ENCODE results near the gene XIRP2.

Gene XIRP2

GRCh38 chr2:167275046-167275445, 386.8 kb downstream of the XIRP2 start:
- DNase-seq (ENCODE audit: insufficient read length): no peak
- no peak for TF ChIP-seq POLR2AphosphoS5 (IDR thresholded peaks at IDR 0.05; ENCODE audit: low read depth, low read length)
- TF ChIP-seq POLR2A (IDR thresholded peaks at IDR 0.05; ENCODE audit: low read depth, low read length): no peak
- no peak for TF ChIP-seq TAF1 (IDR thresholded peaks at IDR 0.05; ENCODE audit: borderline replicate concordance, low read depth, low read length)
- no peak for FAIRE-seq

GRCh38 chr2:167279810-167280209, 391.5 kb downstream of the XIRP2 start:
- DNase-seq (ENCODE audit: insufficient read length) (no peak), FAIRE-seq (no peak)
- TF ChIP-seq POLR2A (IDR thresholded peaks at IDR 0.05; ENCODE audit: low read depth, low read length): no peak
- TF ChIP-seq POLR2AphosphoS5 (IDR thresholded peaks at IDR 0.05; ENCODE audit: low read depth, low read length): no peak
- TF ChIP-seq TAF1 (IDR thresholded peaks at IDR 0.05; ENCODE audit: borderline replicate concordance, low read depth, low read length): no peak

- no peak for TF ChIP-seq POLR2A (IDR thresholded peaks at IDR 0.05; ENCODE audit: low read depth, low read length)
- no peak for TF ChIP-seq POLR2AphosphoS5 (IDR thresholded peaks at IDR 0.05; ENCODE audit: low read depth, low read length)
- TF ChIP-seq TAF1 (IDR thresholded peaks at IDR 0.05; ENCODE audit: borderline replicate concordance, low read depth, low read length): no peak
- DNase-seq (ENCODE audit: insufficient read length): no peak
- FAIRE-seq: no peak
Observed at GRCh38 chr2:167287212-167287611, 398.9 kb downstream of the XIRP2 start.

DNA sequence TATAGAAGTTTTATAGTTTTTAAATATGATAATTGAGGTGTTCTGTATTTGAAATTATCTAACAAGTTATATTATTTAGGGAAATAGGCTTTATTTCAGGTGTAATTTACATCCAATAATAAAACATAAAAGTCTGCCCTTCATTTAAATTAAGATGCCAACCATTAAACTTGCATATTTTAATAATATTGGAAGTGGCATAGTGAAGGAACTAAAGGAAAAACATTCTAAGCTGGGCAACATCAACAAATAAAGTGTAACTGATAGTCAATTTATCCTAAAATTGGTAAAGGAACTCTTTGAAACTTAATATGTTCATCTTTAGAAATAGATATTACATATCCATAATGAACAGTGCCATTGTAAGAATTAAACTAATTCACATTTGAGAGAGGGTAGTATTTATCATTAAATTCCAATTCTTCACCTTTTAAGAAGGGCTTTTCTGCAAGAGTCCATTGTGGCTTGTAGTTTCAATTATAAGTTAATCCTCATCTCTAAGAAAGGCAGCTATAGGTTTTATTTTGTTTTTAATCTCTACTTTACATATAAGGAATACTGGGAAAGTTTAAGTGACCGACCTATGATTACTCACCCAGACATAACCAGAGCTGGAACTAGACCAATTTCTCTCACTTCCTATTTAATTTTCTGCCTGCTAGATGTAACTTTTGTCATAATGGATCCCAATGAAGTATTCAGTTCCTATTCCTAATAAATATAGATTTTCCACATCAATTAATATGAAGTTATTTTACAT, 401.6 kb downstream of the XIRP2 start:
- FAIRE-seq (no peak), DNase-seq (ENCODE audit: insufficient read length) (no peak)
- TF ChIP-seq TAF1 (IDR thresholded peaks at IDR 0.05; ENCODE audit: borderline replicate concordance, low read depth, low read length) (no peak), POLR2A (IDR thresholded peaks at IDR 0.05; ENCODE audit: low read depth, low read length) (no peak), POLR2AphosphoS5 (IDR thresholded peaks at IDR 0.05; ENCODE audit: low read depth, low read length) (no peak)

DNA sequence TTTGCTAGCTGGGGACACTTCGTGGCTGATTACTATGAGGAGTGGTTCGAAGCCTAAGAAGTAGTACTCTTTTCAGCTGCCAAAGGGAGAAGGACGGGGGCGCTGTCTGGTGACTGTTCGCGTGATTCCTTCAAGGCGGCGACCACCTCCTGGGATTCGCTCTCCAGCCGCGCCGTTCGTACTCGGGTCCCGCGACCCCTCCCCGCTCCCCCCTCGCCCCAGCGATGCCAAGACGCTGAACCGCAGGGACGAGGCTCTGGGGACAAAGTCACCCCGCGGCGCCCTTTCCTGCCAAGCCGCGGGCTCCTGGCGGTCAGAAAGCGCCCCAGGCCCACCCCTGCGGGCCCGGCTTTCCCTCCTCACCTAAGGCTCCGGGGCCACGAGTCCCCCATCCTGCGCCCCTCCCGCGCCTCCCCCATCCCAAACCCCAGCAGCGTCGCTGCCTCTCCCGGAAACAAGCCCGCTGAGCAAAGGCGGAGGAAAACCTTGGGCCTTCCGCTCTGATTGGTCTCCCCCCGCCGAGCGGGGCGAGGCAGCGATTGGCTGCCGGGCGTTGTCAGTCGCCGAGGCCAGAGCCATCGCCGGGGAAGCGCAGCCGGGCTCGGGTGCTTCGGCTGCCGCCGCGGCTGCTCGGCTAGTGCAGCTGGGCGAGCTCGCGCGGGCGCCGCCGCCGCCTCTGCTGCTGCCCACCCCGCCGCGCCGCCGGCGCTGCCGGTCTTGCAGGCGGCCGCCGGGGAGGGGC, 404.3 kb downstream of the XIRP2 start, which contains the start of gene B3GALT1:
B3GALT1 (plus strand) TSS at position 572 of the 742 bp plus-strand sequence.
- peak; percentile 81 for DNase-seq (ENCODE audit: insufficient read length)
- TF ChIP-seq POLR2AphosphoS5 (IDR thresholded peaks at IDR 0.05; ENCODE audit: low read depth, low read length): no peak
- no peak for TF ChIP-seq TAF1 (IDR thresholded peaks at IDR 0.05; ENCODE audit: borderline replicate concordance, low read depth, low read length)
- TF ChIP-seq POLR2A (IDR thresholded peaks at IDR 0.05; ENCODE audit: low read depth, low read length): no peak
- peak; percentile 90 for FAIRE-seq

- DNase-seq (ENCODE audit: insufficient read length) (peak; percentile 5), FAIRE-seq (no peak)
- no peak for TF ChIP-seq POLR2AphosphoS5 (IDR thresholded peaks at IDR 0.05; ENCODE audit: low read depth, low read length)
- TF ChIP-seq POLR2A (IDR thresholded peaks at IDR 0.05; ENCODE audit: low read depth, low read length): no peak
- TF ChIP-seq TAF1 (IDR thresholded peaks at IDR 0.05; ENCODE audit: borderline replicate concordance, low read depth, low read length): no peak
Observed at GRCh38 chr2:167293172-167293781, 405.0 kb downstream of the XIRP2 start.

DNA sequence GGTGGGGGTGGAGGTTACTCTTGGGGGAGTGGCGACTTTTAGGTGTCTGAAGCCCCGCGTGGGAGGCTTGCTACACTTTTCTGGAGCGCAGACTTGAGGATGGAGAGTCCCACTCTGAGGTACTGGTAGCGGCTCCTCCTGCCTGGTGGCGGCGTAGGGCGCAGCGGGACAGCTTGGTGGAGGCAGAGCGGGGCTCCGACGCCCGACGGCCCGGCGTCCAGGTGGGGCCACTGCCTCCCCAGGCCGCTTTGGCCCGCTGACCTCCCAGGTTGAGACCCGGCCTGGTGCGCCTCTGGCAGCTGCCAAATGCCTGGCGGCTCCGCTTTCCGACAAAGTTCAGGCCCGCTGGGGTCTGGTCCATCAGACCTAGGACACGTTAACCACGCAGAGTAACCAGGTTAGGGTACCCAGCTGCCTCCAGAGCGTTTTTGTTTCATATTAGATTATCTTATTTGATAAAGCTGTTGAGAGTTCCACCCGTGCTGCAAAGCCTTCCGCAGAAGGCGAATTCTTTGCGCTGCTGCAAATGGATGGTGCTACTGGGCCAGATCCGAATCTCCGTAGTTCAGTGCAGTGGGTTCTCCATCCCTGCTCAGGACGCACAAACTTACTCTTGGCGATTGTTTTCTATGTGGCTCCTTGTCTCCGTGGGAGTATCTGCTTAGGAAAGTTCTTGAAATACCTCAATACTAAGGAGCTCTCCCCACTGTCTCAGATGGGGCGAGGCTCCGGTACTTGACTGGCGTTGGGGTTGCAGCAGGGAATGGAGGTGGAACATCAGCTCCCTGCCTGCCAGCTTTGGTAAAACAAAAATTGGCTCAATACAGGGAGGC, 405.9 kb downstream of the XIRP2 start:
- DNase-seq (ENCODE audit: insufficient read length) (no peak), FAIRE-seq (no peak)
- TF ChIP-seq POLR2AphosphoS5 (IDR thresholded peaks at IDR 0.05; ENCODE audit: low read depth, low read length): no peak
- TF ChIP-seq TAF1 (IDR thresholded peaks at IDR 0.05; ENCODE audit: borderline replicate concordance, low read depth, low read length): no peak
- no peak for TF ChIP-seq POLR2A (IDR thresholded peaks at IDR 0.05; ENCODE audit: low read depth, low read length)

DNA sequence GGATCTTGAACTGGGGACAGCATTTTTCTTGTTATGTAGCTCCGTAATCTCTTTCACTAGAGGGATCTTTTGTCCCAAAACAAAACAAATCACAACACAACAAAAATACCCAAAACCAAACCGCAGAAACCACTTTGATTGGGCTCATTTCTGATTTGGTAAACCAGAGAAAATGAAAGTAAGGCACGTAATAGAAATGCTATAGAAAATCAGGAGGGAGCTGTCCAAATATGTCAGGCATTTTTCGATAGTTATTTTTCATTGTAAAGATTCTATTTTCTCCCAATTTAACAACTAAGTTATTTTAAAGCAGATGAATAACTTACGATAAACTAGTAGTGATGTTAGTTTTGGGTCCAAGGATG, 406.5 kb downstream of the XIRP2 start:
- FAIRE-seq (no peak), DNase-seq (ENCODE audit: insufficient read length) (no peak)
- TF ChIP-seq POLR2A (IDR thresholded peaks at IDR 0.05; ENCODE audit: low read depth, low read length): no peak
- TF ChIP-seq TAF1 (IDR thresholded peaks at IDR 0.05; ENCODE audit: borderline replicate concordance, low read depth, low read length): no peak

DNA sequence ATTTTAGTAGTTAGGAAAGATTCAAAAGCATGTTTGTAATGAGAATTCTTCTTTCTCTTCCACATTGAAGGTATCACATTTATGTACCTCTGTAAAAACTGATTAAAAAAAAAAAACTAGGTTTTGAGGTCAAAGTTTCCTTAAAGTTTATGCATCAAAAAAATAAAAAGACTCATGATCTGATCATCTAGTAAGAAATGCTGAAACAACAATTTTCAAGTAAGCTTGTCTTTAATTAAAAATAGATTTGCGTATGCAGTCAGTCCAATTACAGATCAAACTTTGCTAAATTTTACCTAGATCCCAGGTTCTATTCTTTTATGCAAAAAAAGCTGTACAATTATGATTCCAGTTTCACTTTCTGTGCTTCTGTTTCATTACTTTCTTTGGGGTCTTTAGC, 409.0 kb downstream of the XIRP2 start:
- FAIRE-seq (no peak), DNase-seq (ENCODE audit: insufficient read length) (no peak)
- TF ChIP-seq TAF1 (IDR thresholded peaks at IDR 0.05; ENCODE audit: borderline replicate concordance, low read depth, low read length) (no peak), POLR2A (IDR thresholded peaks at IDR 0.05; ENCODE audit: low read depth, low read length) (no peak), POLR2AphosphoS5 (IDR thresholded peaks at IDR 0.05; ENCODE audit: low read depth, low read length) (no peak)

GRCh38 chr2:167298017-167298416, 409.7 kb downstream of the XIRP2 start:
- FAIRE-seq: no peak
- TF ChIP-seq TAF1 (IDR thresholded peaks at IDR 0.05; ENCODE audit: borderline replicate concordance, low read depth, low read length): no peak
- TF ChIP-seq POLR2A (IDR thresholded peaks at IDR 0.05; ENCODE audit: low read depth, low read length): no peak
- TF ChIP-seq POLR2AphosphoS5 (IDR thresholded peaks at IDR 0.05; ENCODE audit: low read depth, low read length): no peak
- DNase-seq (ENCODE audit: insufficient read length): no peak

Measured in GM12892 (cell line).